ENCODE data around the gene EMP1.

Gene EMP1

GRCh38 chr12:13208533-13209435 lies 12.3 kb downstream of the EMP1 start:
- Histone ChIP-seq H3K36me3 (ENCODE audit: control insufficient read depth in 2 of 2, insufficient read depth in 2 of 2, low read length in 2 of 2) (peaks cover under 1 to 8% of the 10 kb centered on the region in 2 donors), H3K9me3 (ENCODE audit: control insufficient read depth in 2 of 2, low read length in 2 of 2) (no peaks in the 10 kb centered on the region), H3K4me1 (ENCODE audit: control insufficient read depth, insufficient read depth, low read length) (peaks cover 24% of the 10 kb centered on the region), H3K9ac (ENCODE audit: low read length in 2 of 2) (no peak overlapping the region), H3K27me3 (ENCODE audit: control insufficient read depth in 1 of 2, insufficient read depth in 2 of 2, low read length in 2 of 2) (peaks cover under 1 to 2% of the 10 kb centered on the region in 2 donors), H3K27ac (ENCODE audit: low read length) (no peak overlapping the region), H3K4me3 (ENCODE audit: low read length in 2 of 2) (no peak overlapping the region)

- Histone ChIP-seq H3K27ac (ENCODE audit: low read length) (no peak overlapping the region), H3K4me3 (ENCODE audit: low read length in 2 of 2) (no peak overlapping the region), H3K4me1 (ENCODE audit: control insufficient read depth, insufficient read depth, low read length) (peaks cover 17% of the 10 kb centered on the region), H3K9ac (ENCODE audit: low read length in 2 of 2) (no peak overlapping the region), H3K36me3 (ENCODE audit: control insufficient read depth in 2 of 2, insufficient read depth in 2 of 2, low read length in 2 of 2) (peaks cover 5 to 12% of the 10 kb centered on the region in 2 donors), H3K27me3 (ENCODE audit: control insufficient read depth in 1 of 2, insufficient read depth in 2 of 2, low read length in 2 of 2) (no peaks in the 10 kb centered on the region), H3K9me3 (ENCODE audit: control insufficient read depth in 2 of 2, low read length in 2 of 2) (no peaks in the 10 kb centered on the region)
Observed at GRCh38 chr12:13209436-13210235, 13.1 kb downstream of the EMP1 start.

GRCh38 chr12:13210236-13211190 lies 14.0 kb downstream of the EMP1 start:
- peaks cover 17% of the 10 kb centered on the region for H3K4me1 ChIP-seq (ENCODE audit: control insufficient read depth, insufficient read depth, low read length)
- no peak overlapping the region for H3K27ac ChIP-seq (ENCODE audit: low read length)
- no peaks in the 10 kb centered on the region for H3K9me3 ChIP-seq (ENCODE audit: control insufficient read depth in 2 of 2, low read length in 2 of 2)
- no peak overlapping the region for H3K4me3 ChIP-seq (ENCODE audit: low read length in 2 of 2)
- H3K9ac ChIP-seq (ENCODE audit: low read length in 2 of 2) = no peak overlapping the region
- H3K27me3 ChIP-seq (ENCODE audit: control insufficient read depth in 1 of 2, insufficient read depth in 2 of 2, low read length in 2 of 2) = no peaks in the 10 kb centered on the region
- H3K36me3 ChIP-seq (ENCODE audit: control insufficient read depth in 2 of 2, insufficient read depth in 2 of 2, low read length in 2 of 2) = peaks cover 5 to 18% of the 10 kb centered on the region in 2 donors

GRCh38 chr12:13211191-13211858 lies 14.8 kb downstream of the EMP1 start:
- no peak overlapping the region for H3K27ac ChIP-seq (ENCODE audit: low read length)

GRCh38 chr12:13211859-13212664 lies 15.5 kb downstream of the EMP1 start:
- Histone ChIP-seq H3K9me3 (ENCODE audit: control insufficient read depth in 2 of 2, low read length in 2 of 2) (no peaks in the 10 kb centered on the region), H3K36me3 (ENCODE audit: control insufficient read depth in 2 of 2, insufficient read depth in 2 of 2, low read length in 2 of 2) (peaks cover 7 to 18% of the 10 kb centered on the region in 2 donors), H3K27ac (ENCODE audit: low read length) (no peak overlapping the region), H3K9ac (ENCODE audit: low read length in 2 of 2) (peak overlapping the region in 1 of 2 donors; percentile 36), H3K4me1 (ENCODE audit: control insufficient read depth, insufficient read depth, low read length) (peaks cover 12% of the 10 kb centered on the region), H3K27me3 (ENCODE audit: control insufficient read depth in 1 of 2, insufficient read depth in 2 of 2, low read length in 2 of 2) (no peaks in the 10 kb centered on the region), H3K4me3 (ENCODE audit: low read length in 2 of 2) (no peak overlapping the region)

More at GRCh38 chr12:13211191-13211858, 14.8 kb downstream of the EMP1 start:
- no peaks in the 10 kb centered on the region for H3K27me3 ChIP-seq (ENCODE audit: control insufficient read depth in 1 of 2, insufficient read depth in 2 of 2, low read length in 2 of 2)
- peaks cover 13% of the 10 kb centered on the region for H3K4me1 ChIP-seq (ENCODE audit: control insufficient read depth, insufficient read depth, low read length)
- H3K9ac ChIP-seq (ENCODE audit: low read length in 2 of 2) = peak overlapping the region in 1 of 2 donors; percentile 36
- no peak overlapping the region for H3K4me3 ChIP-seq (ENCODE audit: low read length in 2 of 2)
- peaks cover 7 to 18% of the 10 kb centered on the region in 2 donors for H3K36me3 ChIP-seq (ENCODE audit: control insufficient read depth in 2 of 2, insufficient read depth in 2 of 2, low read length in 2 of 2)
- H3K9me3 ChIP-seq (ENCODE audit: control insufficient read depth in 2 of 2, low read length in 2 of 2) = no peaks in the 10 kb centered on the region

GRCh38 chr12:13215056-13215455 lies 18.5 kb downstream of the EMP1 start:
- H3K4me1 ChIP-seq (ENCODE audit: control insufficient read depth, insufficient read depth, low read length) = peaks cover 3% of the 10 kb centered on the region
- H3K9me3 ChIP-seq (ENCODE audit: control insufficient read depth in 2 of 2, low read length in 2 of 2) = peaks cover 0 to 6% of the 10 kb centered on the region in 2 donors
- H3K27ac ChIP-seq (ENCODE audit: low read length) = no peak overlapping the region
- no peak overlapping the region for H3K9ac ChIP-seq (ENCODE audit: low read length in 2 of 2)
- H3K36me3 ChIP-seq (ENCODE audit: control insufficient read depth in 2 of 2, insufficient read depth in 2 of 2, low read length in 2 of 2) = peaks cover 7 to 18% of the 10 kb centered on the region in 2 donors
- H3K27me3 ChIP-seq (ENCODE audit: control insufficient read depth in 1 of 2, insufficient read depth in 2 of 2, low read length in 2 of 2) = no peaks in the 10 kb centered on the region
- no peak overlapping the region for H3K4me3 ChIP-seq (ENCODE audit: low read length in 2 of 2)

- H3K4me3 ChIP-seq (ENCODE audit: low read length in 2 of 2) = no peak overlapping the region
- H3K4me1 ChIP-seq (ENCODE audit: control insufficient read depth, insufficient read depth, low read length) = peaks cover 2% of the 10 kb centered on the region
- H3K9ac ChIP-seq (ENCODE audit: low read length in 2 of 2) = no peak overlapping the region
- peaks cover 0 to 6% of the 10 kb centered on the region in 2 donors for H3K9me3 ChIP-seq (ENCODE audit: control insufficient read depth in 2 of 2, low read length in 2 of 2)
- H3K27ac ChIP-seq (ENCODE audit: low read length) = no peak overlapping the region
- H3K36me3 ChIP-seq (ENCODE audit: control insufficient read depth in 2 of 2, insufficient read depth in 2 of 2, low read length in 2 of 2) = peaks cover 7 to 12% of the 10 kb centered on the region in 2 donors
- no peaks in the 10 kb centered on the region for H3K27me3 ChIP-seq (ENCODE audit: control insufficient read depth in 1 of 2, insufficient read depth in 2 of 2, low read length in 2 of 2)
Observed at GRCh38 chr12:13218641-13219040, 22.1 kb downstream of the EMP1 start.

- Histone ChIP-seq H3K27me3 (ENCODE audit: control insufficient read depth in 1 of 2, insufficient read depth in 2 of 2, low read length in 2 of 2) (no peaks in the 10 kb centered on the region), H3K36me3 (ENCODE audit: control insufficient read depth in 2 of 2, insufficient read depth in 2 of 2, low read length in 2 of 2) (peaks cover 2 to 7% of the 10 kb centered on the region in 2 donors), H3K4me1 (ENCODE audit: control insufficient read depth, insufficient read depth, low read length) (peaks cover 2% of the 10 kb centered on the region), H3K27ac (ENCODE audit: low read length) (no peak overlapping the region), H3K9me3 (ENCODE audit: control insufficient read depth in 2 of 2, low read length in 2 of 2) (peaks cover 0 to 6% of the 10 kb centered on the region in 2 donors), H3K9ac (ENCODE audit: low read length in 2 of 2) (no peak overlapping the region), H3K4me3 (ENCODE audit: low read length in 2 of 2) (no peak overlapping the region)
Observed at GRCh38 chr12:13219320-13219719, 22.8 kb downstream of the EMP1 start.

GRCh38 chr12:13220838-13221237 lies 24.3 kb downstream of the EMP1 start:
- Histone ChIP-seq H3K27ac (ENCODE audit: low read length) (no peak overlapping the region), H3K4me3 (ENCODE audit: low read length in 2 of 2) (no peak overlapping the region), H3K27me3 (ENCODE audit: control insufficient read depth in 1 of 2, insufficient read depth in 2 of 2, low read length in 2 of 2) (no peaks in the 10 kb centered on the region), H3K9me3 (ENCODE audit: control insufficient read depth in 2 of 2, low read length in 2 of 2) (peaks cover 0 to 6% of the 10 kb centered on the region in 2 donors), H3K4me1 (ENCODE audit: control insufficient read depth, insufficient read depth, low read length) (peaks cover 2% of the 10 kb centered on the region), H3K9ac (ENCODE audit: low read length in 2 of 2) (no peak overlapping the region), H3K36me3 (ENCODE audit: control insufficient read depth in 2 of 2, insufficient read depth in 2 of 2, low read length in 2 of 2) (peaks cover 0 to 2% of the 10 kb centered on the region in 2 donors)
